ENCODE measurements around the gene ART3. TPM values are rescaled to one million over a fixed set of nuclear protein-coding genes. Genes with fewer than 3 reads are reported as not detected.

Gene ART3
- total and polyA plus RNA-seq, 2 of the 8 experiments (the other 6 are each of a cell fraction or from before 2014, with no cell fraction given): 0.21 to 0.63 TPM

- no peak for TF ChIP-seq CHD7 (IDR thresholded peaks at IDR 0.05; ENCODE audit: insufficient replicate concordance, low read length)
- TF ChIP-seq MAFK (IDR thresholded peaks at IDR 0.05; ENCODE audit: low read depth, low read length): no peak
- TF ChIP-seq POU5F1 (IDR thresholded peaks at IDR 0.05; ENCODE audit: low read depth, low read length): no peak
- TF ChIP-seq SIRT6 (IDR thresholded peaks at IDR 0.05; ENCODE audit: low read length): no peak
- no peak for TF ChIP-seq GTF2F1 (IDR thresholded peaks at IDR 0.05; ENCODE audit: borderline replicate concordance, low read depth, low read length)
- no peak for TF ChIP-seq SP1 (IDR thresholded peaks at IDR 0.05; ENCODE audit: low read depth, low read length)
- TF ChIP-seq CREB1 (IDR thresholded peaks at IDR 0.05): no peak
- TF ChIP-seq POLR2AphosphoS5 (IDR thresholded peaks at IDR 0.05; ENCODE audit: low read depth, low read length): peak; percentile 82
- no peak for TF ChIP-seq TBP (IDR thresholded peaks at IDR 0.05; ENCODE audit: low read depth, low read length)
- no peak for TF ChIP-seq TAF1 (IDR thresholded peaks at IDR 0.05; ENCODE audit: low read depth, low read length)
These were observed 31.9 kb downstream of the ART3 start (continued) for GRCh38 chr4:76106442-76106841.
